Liver (tissue), 3 donors: ENCODE measurements around the gene SLC9B2.

ENCODE experiments used
- EGR1 ChIP-seq, 2 donors: IDR thresholded peaks; 2 replicates each; pipeline ENCODE4 v1.6.1; 2016 to 2018; ENCODE audit warnings: antibody characterized with exemption in 2 of 2, low read depth in 2 of 2
- FOXA1 ChIP-seq: IDR thresholded peaks from 2 replicates; pipeline ENCODE4 v1.6.1; 2016; ENCODE audit warnings: antibody characterized with exemption
- JUND ChIP-seq, 2 donors: IDR thresholded peaks; 2 replicates each; pipeline ENCODE4 v1.6.1; 2016; ENCODE audit warnings: antibody characterized with exemption in 2 of 2
- NR2F2 ChIP-seq: IDR thresholded peaks from 2 replicates; pipeline ENCODE4 v1.6.1; 2016; ENCODE audit warnings: antibody characterized with exemption
- RAD21 ChIP-seq, 2 donors: IDR thresholded peaks; 2 replicates each; pipeline ENCODE4 v1.6.1; 2016; ENCODE audit warnings: antibody characterized with exemption in 2 of 2, mild to moderate bottlenecking in 2 of 2
- RXRA ChIP-seq, 2 donors: IDR thresholded peaks; 2 replicates each; pipeline ENCODE4 v1.6.1; 2017 to 2018; ENCODE audit warnings: antibody characterized with exemption in 2 of 2, mild to moderate bottlenecking in 1 of 2
- SP1 ChIP-seq: IDR thresholded peaks from 2 replicates; pipeline ENCODE4 v1.6.1; 2018; ENCODE audit warnings: antibody characterized with exemption, mild to moderate bottlenecking
- YY1 ChIP-seq: IDR thresholded peaks from 2 replicates; pipeline ENCODE4 v1.6.1; 2016; ENCODE audit warnings: antibody characterized with exemption, mild to moderate bottlenecking
- TF ChIP-seq, protein P1 (sequence below): fragments of 150-350 bp; IDR thresholded peaks from 2 replicates; pipeline ENCODE4 v1.5.1; 2017; ENCODE audit warnings: improper control_type of control experiment, low read depth, low read length; ENCODE audit not compliant: missing input control
- TF ChIP-seq, protein P2 (sequence below): IDR thresholded peaks from 2 replicates; pipeline ENCODE4 v1.6.1; 2016; ENCODE audit warnings: antibody characterized with exemption, mild to moderate bottlenecking
- donor health status: healthy.
- donor health status: healthy.

DNA sequence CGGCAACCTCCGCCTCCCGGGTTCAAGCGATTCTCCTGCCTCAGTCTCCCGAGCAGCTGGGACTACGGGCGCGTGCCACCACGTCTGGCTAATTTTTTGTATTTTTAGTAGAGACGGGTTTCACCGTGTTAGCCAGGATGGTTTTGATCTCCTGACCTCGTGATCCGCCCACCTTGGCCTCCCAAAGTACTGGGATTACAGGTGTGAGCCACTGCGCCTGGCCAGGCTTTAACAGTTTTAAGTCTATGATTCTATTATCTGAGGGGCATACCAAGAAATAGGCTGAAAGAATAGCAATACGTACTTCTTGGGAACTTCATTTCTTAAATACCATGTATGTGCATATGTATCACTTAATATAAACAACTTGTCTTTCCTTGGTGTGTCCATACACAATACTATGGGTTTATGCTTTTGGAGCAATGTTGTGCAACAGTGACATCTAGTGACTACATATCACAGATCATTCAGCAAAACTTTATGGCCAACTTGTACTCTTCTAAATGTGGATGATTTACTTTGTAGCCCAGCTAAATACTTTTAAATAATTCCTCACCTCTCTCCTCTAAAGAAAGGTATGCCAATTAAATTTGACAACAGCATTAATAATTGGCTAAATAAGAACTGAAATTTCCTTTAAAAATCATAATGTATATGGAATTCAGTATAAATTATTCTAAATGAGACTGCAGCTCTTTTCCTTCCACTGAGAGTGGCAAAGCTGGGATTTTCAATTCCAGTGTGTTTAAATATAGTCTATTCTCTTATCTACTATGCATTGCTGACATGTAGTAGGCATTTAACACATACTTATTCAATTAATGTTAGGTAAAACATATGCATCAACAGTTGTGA is 67.5 kb downstream of the SLC9B2 start:
- TF ChIP-seq, protein P1, sequence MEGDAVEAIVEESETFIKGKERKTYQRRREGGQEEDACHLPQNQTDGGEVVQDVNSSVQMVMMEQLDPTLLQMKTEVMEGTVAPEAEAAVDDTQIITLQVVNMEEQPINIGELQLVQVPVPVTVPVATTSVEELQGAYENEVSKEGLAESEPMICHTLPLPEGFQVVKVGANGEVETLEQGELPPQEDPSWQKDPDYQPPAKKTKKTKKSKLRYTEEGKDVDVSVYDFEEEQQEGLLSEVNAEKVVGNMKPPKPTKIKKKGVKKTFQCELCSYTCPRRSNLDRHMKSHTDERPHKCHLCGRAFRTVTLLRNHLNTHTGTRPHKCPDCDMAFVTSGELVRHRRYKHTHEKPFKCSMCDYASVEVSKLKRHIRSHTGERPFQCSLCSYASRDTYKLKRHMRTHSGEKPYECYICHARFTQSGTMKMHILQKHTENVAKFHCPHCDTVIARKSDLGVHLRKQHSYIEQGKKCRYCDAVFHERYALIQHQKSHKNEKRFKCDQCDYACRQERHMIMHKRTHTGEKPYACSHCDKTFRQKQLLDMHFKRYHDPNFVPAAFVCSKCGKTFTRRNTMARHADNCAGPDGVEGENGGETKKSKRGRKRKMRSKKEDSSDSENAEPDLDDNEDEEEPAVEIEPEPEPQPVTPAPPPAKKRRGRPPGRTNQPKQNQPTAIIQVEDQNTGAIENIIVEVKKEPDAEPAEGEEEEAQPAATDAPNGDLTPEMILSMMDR, result peak; percentile 82
- TF ChIP-seq RAD21 (IDR thresholded peaks at IDR 0.05), result peak; percentile 96 to 98
- TF ChIP-seq, protein P2, sequence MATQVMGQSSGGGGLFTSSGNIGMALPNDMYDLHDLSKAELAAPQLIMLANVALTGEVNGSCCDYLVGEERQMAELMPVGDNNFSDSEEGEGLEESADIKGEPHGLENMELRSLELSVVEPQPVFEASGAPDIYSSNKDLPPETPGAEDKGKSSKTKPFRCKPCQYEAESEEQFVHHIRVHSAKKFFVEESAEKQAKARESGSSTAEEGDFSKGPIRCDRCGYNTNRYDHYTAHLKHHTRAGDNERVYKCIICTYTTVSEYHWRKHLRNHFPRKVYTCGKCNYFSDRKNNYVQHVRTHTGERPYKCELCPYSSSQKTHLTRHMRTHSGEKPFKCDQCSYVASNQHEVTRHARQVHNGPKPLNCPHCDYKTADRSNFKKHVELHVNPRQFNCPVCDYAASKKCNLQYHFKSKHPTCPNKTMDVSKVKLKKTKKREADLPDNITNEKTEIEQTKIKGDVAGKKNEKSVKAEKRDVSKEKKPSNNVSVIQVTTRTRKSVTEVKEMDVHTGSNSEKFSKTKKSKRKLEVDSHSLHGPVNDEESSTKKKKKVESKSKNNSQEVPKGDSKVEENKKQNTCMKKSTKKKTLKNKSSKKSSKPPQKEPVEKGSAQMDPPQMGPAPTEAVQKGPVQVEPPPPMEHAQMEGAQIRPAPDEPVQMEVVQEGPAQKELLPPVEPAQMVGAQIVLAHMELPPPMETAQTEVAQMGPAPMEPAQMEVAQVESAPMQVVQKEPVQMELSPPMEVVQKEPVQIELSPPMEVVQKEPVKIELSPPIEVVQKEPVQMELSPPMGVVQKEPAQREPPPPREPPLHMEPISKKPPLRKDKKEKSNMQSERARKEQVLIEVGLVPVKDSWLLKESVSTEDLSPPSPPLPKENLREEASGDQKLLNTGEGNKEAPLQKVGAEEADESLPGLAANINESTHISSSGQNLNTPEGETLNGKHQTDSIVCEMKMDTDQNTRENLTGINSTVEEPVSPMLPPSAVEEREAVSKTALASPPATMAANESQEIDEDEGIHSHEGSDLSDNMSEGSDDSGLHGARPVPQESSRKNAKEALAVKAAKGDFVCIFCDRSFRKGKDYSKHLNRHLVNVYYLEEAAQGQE, result no peak
- TF ChIP-seq FOXA1, result no peak
- TF ChIP-seq JUND (IDR thresholded peaks at IDR 0.05), result no peak
- no peak for TF ChIP-seq NR2F2
- TF ChIP-seq SP1, result no peak
- no peak for TF ChIP-seq YY1
- TF ChIP-seq EGR1 (IDR thresholded peaks at IDR 0.05; ENCODE audit: low read depth in 2 of 2), result no peak
- TF ChIP-seq RXRA (IDR thresholded peaks at IDR 0.05), result no peak
